Activated CD8-positive, alpha-beta T cell treated with anti-CD3 and anti-CD28 coated beads, Interleukin-2, amount 10 ng/mL, durations not matched to agents 7 days and 5 days (primary cell): ENCODE data around the gene DUSP22. TPM values are rescaled to one million over a fixed set of nuclear protein-coding genes. Genes with fewer than 3 reads are reported as not detected.
A peak's percentile ranks its signal among the peaks of the same experiment; 100 is the strongest.

Experiments used
- ATAC-seq: fragments of 150-1000 bp; cut with Tn5 transposase; one replicate; pipeline ENCODE4 v1.10.0; 2021; ENCODE audit warnings: moderate library complexity
- CTCF ChIA-PET: fragments of 350-600 bp; sonication (Branson Sonifier 250); formaldehyde crosslinking; loops from one replicate; lab custom pipeline; 2021; ENCODE audit warnings: antibody characterized with exemption; lab: Charles Lee
- POLR2A ChIA-PET: fragments of 350-600 bp; sonication (Branson Sonifier 250); formaldehyde crosslinking; loops from one replicate; lab custom pipeline; 2021; ENCODE audit warnings: antibody characterized with exemption; lab: Charles Lee
- DNase-seq: peaks from one replicate; pipeline ENCODE4 v3.0.0-alpha.2; 2020
- H3K27ac Mint-ChIP-seq: one replicate; pipeline ENCODE4 v1.8.0; 2021; ENCODE audit warnings: mild to moderate bottlenecking, mixed read lengths
- H3K27me3 Mint-ChIP-seq: one replicate; pipeline ENCODE4 v1.8.0; 2021; ENCODE audit warnings: low read depth, mixed read lengths
- H3K36me3 Mint-ChIP-seq: one replicate; pipeline ENCODE4 v1.8.0; 2021; ENCODE audit warnings: low read depth, mixed read lengths
- H3K4me1 Mint-ChIP-seq: one replicate; pipeline ENCODE4 v1.8.0; 2021; ENCODE audit warnings: low read depth, mixed read lengths
- H3K4me3 Mint-ChIP-seq: one replicate; pipeline ENCODE4 v1.8.0; 2021; ENCODE audit warnings: mild to moderate bottlenecking, mixed read lengths
- H3K9me3 Mint-ChIP-seq: one replicate; pipeline ENCODE4 v1.8.0; 2022; ENCODE audit warnings: mixed read lengths; ENCODE audit not compliant: insufficient read depth
- total RNA-seq, 2 experiments: library from RNA; stranded (reverse); gene quantifications; one replicate each; pipeline ENCODE4 v1.2.3, GENCODE V29; 2021

The DUSP22 gene
- total RNA-seq, 2 experiments from 2014 or later = 32.6 to 33.2 TPM

GRCh38 chr6:299104-299980, 7.1 kb downstream of the DUSP22 start:
- no peaks in the 10 kb centered on the region for H3K27me3 Mint-ChIP-seq

GRCh38 chr6:300026-300425, 7.7 kb downstream of the DUSP22 start:
- Mint-ChIP-seq H3K9me3 (no peaks in the 10 kb centered on the region), H3K27ac (no peak overlapping the region), H3K4me3 (no peak overlapping the region), H3K4me1 (peaks cover 36% of the 10 kb centered on the region), H3K36me3 (peaks cover 7% of the 10 kb centered on the region), H3K27me3 (no peaks in the 10 kb centered on the region)
- DNase-seq (no peak), ATAC-seq (no peak)
- CTCF ChIA-PET = interaction anchor here (1.1 kb wide), 1 partner anchor 83 kb away, joined by 3 read pairs; no protein-coding TSS in a partner anchor
- POLR2A ChIA-PET = no interaction called here

More at GRCh38 chr6:299104-299980, 7.1 kb downstream of the DUSP22 start:
- Mint-ChIP-seq H3K9me3 (no peaks in the 10 kb centered on the region), H3K4me1 (peaks cover 36% of the 10 kb centered on the region), H3K36me3 (peaks cover 5% of the 10 kb centered on the region), H3K27ac (no peak overlapping the region), H3K4me3 (no peak overlapping the region)
- DNase-seq (no peak), ATAC-seq (no peak)
- CTCF ChIA-PET = interaction anchor here (0.7 to 1.1 kb wide), 3 partner anchors 69 to 110 kb away, joined by 3 read pairs; no protein-coding TSS in a partner anchor
- POLR2A ChIA-PET = no interaction called here

GRCh38 chr6:300494-301198, 8.4 kb downstream of the DUSP22 start:
- ChIA-PET CTCF (no interaction called here), POLR2A (no interaction called here)
- no peaks in the 10 kb centered on the region for H3K27me3 Mint-ChIP-seq
- no peak overlapping the region for H3K27ac Mint-ChIP-seq
- H3K9me3 Mint-ChIP-seq = no peaks in the 10 kb centered on the region
- no peak for DNase-seq
- H3K4me1 Mint-ChIP-seq = peaks cover 31% of the 10 kb centered on the region
- H3K4me3 Mint-ChIP-seq = no peak overlapping the region
- peaks cover 6% of the 10 kb centered on the region for H3K36me3 Mint-ChIP-seq
- no peak for ATAC-seq

- no peak overlapping the region for H3K4me3 Mint-ChIP-seq
- CTCF ChIA-PET = no interaction called here
- H3K9me3 Mint-ChIP-seq = no peaks in the 10 kb centered on the region
- no peaks in the 10 kb centered on the region for H3K27me3 Mint-ChIP-seq
- POLR2A ChIA-PET = no interaction called here
- H3K36me3 Mint-ChIP-seq = peaks cover 6% of the 10 kb centered on the region
- peaks cover 22% of the 10 kb centered on the region for H3K4me1 Mint-ChIP-seq
- H3K27ac Mint-ChIP-seq = no peak overlapping the region
- DNase-seq (no peak), ATAC-seq (no peak)
Observed at GRCh38 chr6:301526-301925, 9.2 kb downstream of the DUSP22 start.

- H3K9me3 Mint-ChIP-seq = no peaks in the 10 kb centered on the region
- no peaks in the 10 kb centered on the region for H3K27me3 Mint-ChIP-seq
- H3K36me3 Mint-ChIP-seq = peaks cover 6% of the 10 kb centered on the region
- ChIA-PET CTCF (no interaction called here), POLR2A (no interaction called here)
- no peak overlapping the region for H3K4me3 Mint-ChIP-seq
- ATAC-seq = no peak
- H3K4me1 Mint-ChIP-seq = peaks cover 16% of the 10 kb centered on the region
- H3K27ac Mint-ChIP-seq = no peak overlapping the region
- no peak for DNase-seq
Observed at GRCh38 chr6:301929-302705, 9.8 kb downstream of the DUSP22 start.

GRCh38 chr6:302760-303159, 10.5 kb downstream of the DUSP22 start:
- Mint-ChIP-seq H3K36me3 (peaks cover 7% of the 10 kb centered on the region), H3K9me3 (no peaks in the 10 kb centered on the region), H3K4me3 (no peak overlapping the region), H3K4me1 (peaks cover 9% of the 10 kb centered on the region), H3K27ac (no peak overlapping the region), H3K27me3 (no peaks in the 10 kb centered on the region)
- ChIA-PET POLR2A (no interaction called here), CTCF (interaction anchor here (1.2 kb wide), 1 partner anchor 10 kb away, joined by 3 read pairs; no protein-coding TSS in a partner anchor)
- DNase-seq = no peak
- no peak for ATAC-seq

GRCh38 chr6:303263-303662, 11.0 kb downstream of the DUSP22 start:
- H3K4me1 Mint-ChIP-seq = peaks cover 6% of the 10 kb centered on the region
- no peak for ATAC-seq
- no peak overlapping the region for H3K4me3 Mint-ChIP-seq
- no peaks in the 10 kb centered on the region for H3K9me3 Mint-ChIP-seq
- ChIA-PET POLR2A (no interaction called here), CTCF (interaction anchor here (1.2 kb wide), 1 partner anchor 9 kb away, joined by 3 read pairs; no protein-coding TSS in a partner anchor)
- no peak for DNase-seq
- no peak overlapping the region for H3K27ac Mint-ChIP-seq
- peaks cover 9% of the 10 kb centered on the region for H3K36me3 Mint-ChIP-seq
- H3K27me3 Mint-ChIP-seq = no peaks in the 10 kb centered on the region

GRCh38 chr6:303948-304558, 11.8 kb downstream of the DUSP22 start:
- H3K9me3 Mint-ChIP-seq = no peaks in the 10 kb centered on the region
- no peaks in the 10 kb centered on the region for H3K27me3 Mint-ChIP-seq
- ATAC-seq (no peak), DNase-seq (no peak)
- no peak overlapping the region for H3K4me3 Mint-ChIP-seq
- H3K4me1 Mint-ChIP-seq = peaks cover 6% of the 10 kb centered on the region
- CTCF ChIA-PET = interaction anchor here (1.2 kb wide), 1 partner anchor 9 kb away, joined by 3 read pairs; no protein-coding TSS in a partner anchor
- peaks cover 11% of the 10 kb centered on the region for H3K36me3 Mint-ChIP-seq
- POLR2A ChIA-PET = no interaction called here
- no peak overlapping the region for H3K27ac Mint-ChIP-seq

GRCh38 chr6:304833-305370, 12.6 kb downstream of the DUSP22 start:
- Mint-ChIP-seq H3K4me1 (peaks cover 6% of the 10 kb centered on the region), H3K36me3 (peaks cover 11% of the 10 kb centered on the region), H3K27ac (peak overlapping the region; percentile 22), H3K27me3 (no peaks in the 10 kb centered on the region), H3K9me3 (no peaks in the 10 kb centered on the region), H3K4me3 (no peak overlapping the region)
- DNase-seq = no peak
- CTCF ChIA-PET = interaction anchor here (1.1 kb wide), 1 partner anchor 111 kb away, joined by 3 read pairs; no protein-coding TSS in a partner anchor
- POLR2A ChIA-PET = interaction anchor here (0.6 kb wide), 1 partner anchor 35 kb away, joined by 5 read pairs; no protein-coding TSS in a partner anchor
- ATAC-seq = no peak

GRCh38 chr6:305371-306206, 13.3 kb downstream of the DUSP22 start:
- peaks cover 6% of the 10 kb centered on the region for H3K4me1 Mint-ChIP-seq
- H3K36me3 Mint-ChIP-seq = peaks cover 11% of the 10 kb centered on the region
- H3K4me3 Mint-ChIP-seq = no peak overlapping the region
- no peak overlapping the region for H3K27ac Mint-ChIP-seq
- H3K9me3 Mint-ChIP-seq = no peaks in the 10 kb centered on the region
- H3K27me3 Mint-ChIP-seq = no peaks in the 10 kb centered on the region
- ChIA-PET CTCF (interaction anchor here (0.9 to 1.4 kb wide), 4 partner anchors 9 to 112 kb away, joined by 3 to 5 read pairs (median 3); no protein-coding TSS in a partner anchor), POLR2A (interaction anchor here (0.6 to 0.7 kb wide), 2 partner anchors 34 to 94 kb away, joined by 3 to 5 read pairs; no protein-coding TSS in a partner anchor)
- no peak for ATAC-seq
- DNase-seq = no peak
